Panc1 (cell line): ENCODE measurements around the gene MAN2A2.

ENCODE experiments used
- POLR2AphosphoS5 ChIP-seq: IDR thresholded peaks from 2 replicates; pipeline ENCODE4 v1.6.1; 2012; ENCODE audit warnings: mild to moderate bottlenecking, low read depth, low read length, moderate library complexity
- REST ChIP-seq, 2 experiments: IDR thresholded peaks; 2 replicates each; pipeline ENCODE4 v1.6.1; 2011 to 2012; ENCODE audit warnings: low read depth in 2 of 2, control low read depth in 1 of 2, low read length in 1 of 2, mild to moderate bottlenecking in 1 of 2, moderate library complexity in 1 of 2; ENCODE audit not compliant: insufficient read depth in 1 of 2
- SIN3A ChIP-seq: IDR thresholded peaks from 2 replicates; pipeline ENCODE4 v1.6.1; 2012; ENCODE audit warnings: low read depth, mild to moderate bottlenecking, low read length, moderate library complexity, borderline replicate concordance; ENCODE audit not compliant: insufficient read depth
- TCF7L2 ChIP-seq: IDR thresholded peaks from 2 replicates; pipeline ENCODE4 v1.6.1; 2011; ENCODE audit warnings: mild to moderate bottlenecking, low read depth, low read length, inconsistent platforms
- TF ChIP-seq, protein P1 (sequence below): fragments of 450-650 bp; IDR thresholded peaks from 2 replicates; pipeline ENCODE4 v1.5.1; 2017; ENCODE audit warnings: mild to moderate bottlenecking

DNA sequence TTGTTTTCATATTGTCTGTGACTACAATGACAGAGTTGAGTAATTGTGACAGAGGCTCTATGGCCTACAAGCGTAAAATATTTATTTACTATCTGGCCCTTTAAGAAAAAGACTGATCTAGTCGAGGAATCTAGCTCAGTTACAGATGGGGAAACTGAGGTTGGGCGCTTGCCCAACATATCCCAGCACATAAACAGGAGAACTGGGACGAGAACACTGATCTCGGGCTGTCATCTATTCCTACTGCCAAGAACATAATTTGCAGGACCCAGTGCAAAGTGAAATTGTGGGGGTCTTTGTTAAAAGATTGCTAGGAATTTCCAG lies 16.8 kb upstream of the MAN2A2 start:
- TF ChIP-seq, protein P1, sequence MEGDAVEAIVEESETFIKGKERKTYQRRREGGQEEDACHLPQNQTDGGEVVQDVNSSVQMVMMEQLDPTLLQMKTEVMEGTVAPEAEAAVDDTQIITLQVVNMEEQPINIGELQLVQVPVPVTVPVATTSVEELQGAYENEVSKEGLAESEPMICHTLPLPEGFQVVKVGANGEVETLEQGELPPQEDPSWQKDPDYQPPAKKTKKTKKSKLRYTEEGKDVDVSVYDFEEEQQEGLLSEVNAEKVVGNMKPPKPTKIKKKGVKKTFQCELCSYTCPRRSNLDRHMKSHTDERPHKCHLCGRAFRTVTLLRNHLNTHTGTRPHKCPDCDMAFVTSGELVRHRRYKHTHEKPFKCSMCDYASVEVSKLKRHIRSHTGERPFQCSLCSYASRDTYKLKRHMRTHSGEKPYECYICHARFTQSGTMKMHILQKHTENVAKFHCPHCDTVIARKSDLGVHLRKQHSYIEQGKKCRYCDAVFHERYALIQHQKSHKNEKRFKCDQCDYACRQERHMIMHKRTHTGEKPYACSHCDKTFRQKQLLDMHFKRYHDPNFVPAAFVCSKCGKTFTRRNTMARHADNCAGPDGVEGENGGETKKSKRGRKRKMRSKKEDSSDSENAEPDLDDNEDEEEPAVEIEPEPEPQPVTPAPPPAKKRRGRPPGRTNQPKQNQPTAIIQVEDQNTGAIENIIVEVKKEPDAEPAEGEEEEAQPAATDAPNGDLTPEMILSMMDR: peak; percentile 80
- TF ChIP-seq POLR2AphosphoS5: no peak
- TF ChIP-seq REST (IDR thresholded peaks at IDR 0.05; ENCODE audit: insufficient read depth in 1 of 2, low read depth in 2 of 2, low read length in 1 of 2): no peak
- TF ChIP-seq SIN3A: no peak
- no peak for TF ChIP-seq TCF7L2
